LNCAP (cell line): Measurements from ENCODE around the gene FOXL1.

ENCODE experiments used
- TF ChIP-seq, protein P1 (sequence below): fragments of 450-650 bp; IDR thresholded peaks from 2 replicates; pipeline ENCODE4 v1.5.1; 2017; ENCODE audit warnings: mild to moderate bottlenecking

Gene FOXL1

DNA sequence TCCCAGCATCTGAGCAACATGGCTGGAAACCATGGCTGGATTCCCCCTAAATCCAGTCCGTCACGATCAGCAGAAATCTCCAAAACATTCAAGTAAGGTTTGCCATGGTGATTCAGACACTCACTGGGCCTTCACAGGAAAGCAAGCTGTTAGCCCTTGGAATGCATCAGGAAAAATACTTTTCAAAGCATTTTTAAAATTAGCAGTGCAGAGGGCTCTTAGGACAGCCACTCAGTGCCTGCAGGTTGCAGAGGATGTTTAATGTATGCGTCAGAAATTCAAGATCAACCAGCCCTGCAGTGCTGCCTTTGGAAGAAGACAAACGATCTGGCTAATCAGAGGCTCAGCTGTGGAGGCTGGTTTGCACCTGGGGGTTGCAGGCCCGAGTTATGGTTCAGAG lies 50.3 kb downstream of the FOXL1 start:
- TF ChIP-seq, protein P1, sequence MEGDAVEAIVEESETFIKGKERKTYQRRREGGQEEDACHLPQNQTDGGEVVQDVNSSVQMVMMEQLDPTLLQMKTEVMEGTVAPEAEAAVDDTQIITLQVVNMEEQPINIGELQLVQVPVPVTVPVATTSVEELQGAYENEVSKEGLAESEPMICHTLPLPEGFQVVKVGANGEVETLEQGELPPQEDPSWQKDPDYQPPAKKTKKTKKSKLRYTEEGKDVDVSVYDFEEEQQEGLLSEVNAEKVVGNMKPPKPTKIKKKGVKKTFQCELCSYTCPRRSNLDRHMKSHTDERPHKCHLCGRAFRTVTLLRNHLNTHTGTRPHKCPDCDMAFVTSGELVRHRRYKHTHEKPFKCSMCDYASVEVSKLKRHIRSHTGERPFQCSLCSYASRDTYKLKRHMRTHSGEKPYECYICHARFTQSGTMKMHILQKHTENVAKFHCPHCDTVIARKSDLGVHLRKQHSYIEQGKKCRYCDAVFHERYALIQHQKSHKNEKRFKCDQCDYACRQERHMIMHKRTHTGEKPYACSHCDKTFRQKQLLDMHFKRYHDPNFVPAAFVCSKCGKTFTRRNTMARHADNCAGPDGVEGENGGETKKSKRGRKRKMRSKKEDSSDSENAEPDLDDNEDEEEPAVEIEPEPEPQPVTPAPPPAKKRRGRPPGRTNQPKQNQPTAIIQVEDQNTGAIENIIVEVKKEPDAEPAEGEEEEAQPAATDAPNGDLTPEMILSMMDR: no peak

DNA sequence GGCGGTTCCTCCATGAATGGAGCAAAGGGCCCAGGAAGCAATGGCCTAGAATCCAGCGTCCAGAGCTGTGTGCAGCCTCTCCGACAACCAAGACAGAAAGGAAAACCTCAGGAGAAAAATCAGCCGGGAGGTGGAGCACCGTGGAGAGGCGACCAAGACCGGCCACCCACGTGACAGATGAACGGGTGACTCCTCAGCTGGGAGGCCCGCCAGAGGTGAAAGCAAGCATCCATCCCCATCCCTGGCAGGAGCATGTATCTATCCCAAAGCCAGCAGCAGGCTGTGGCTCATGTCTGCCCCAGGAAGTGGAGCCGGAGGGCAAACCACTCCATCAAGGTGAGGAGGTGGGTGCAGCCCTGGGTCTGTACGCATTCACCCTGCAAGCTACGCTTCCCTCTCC lies 52.1 kb downstream of the FOXL1 start:
- TF ChIP-seq, protein P1: peak; percentile 18; the same call in 1 of the 2 replicates

DNA sequence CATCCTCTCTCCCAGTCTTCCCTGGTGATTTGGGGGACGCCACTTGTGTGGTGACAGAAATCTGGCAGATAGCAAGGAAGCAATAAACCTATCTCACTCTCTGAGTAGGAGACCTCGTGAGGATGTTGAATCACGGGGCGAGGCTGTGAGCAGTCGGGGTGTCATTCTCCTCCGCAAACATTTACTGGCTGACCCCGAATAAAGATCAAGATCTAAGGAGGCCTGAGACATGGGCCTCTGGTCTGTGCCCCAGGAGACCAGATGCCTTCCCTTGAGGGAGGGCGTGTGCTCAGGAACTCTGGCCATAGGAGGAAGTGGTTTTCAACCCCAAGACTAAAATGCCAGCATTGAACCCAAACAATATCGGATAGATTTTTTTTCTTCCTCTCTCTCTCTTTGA lies 53.1 kb downstream of the FOXL1 start:
- TF ChIP-seq, protein P1: no peak
